HCT116 (cell line): ENCODE data around the gene SPOCD1.

Experiments used
- CEBPB ChIP-seq: IDR thresholded peaks from 2 replicates; pipeline ENCODE4 v1.6.1; 2012; ENCODE audit warnings: low read depth
- CTCF ChIP-seq, 3 experiments: fragments of 200-600 bp in 1 of 3; sonication (generic) in 1 of 3; IDR thresholded peaks in 2 of 3; conservative IDR thresholded peaks in 1 of 3; 2 replicates each; pipeline ENCODE4 v1.5.1; 2012 to 2017; ENCODE audit warnings: low read depth in 2 of 3, low read length in 2 of 3, antibody characterized with exemption in 1 of 3, borderline replicate concordance in 1 of 3, control low read depth in 1 of 3, mild to moderate bottlenecking in 1 of 3, mixed read lengths in 1 of 3, mixed run types in 1 of 3, moderate library complexity in 1 of 3; ENCODE audit not compliant: insufficient read depth in 1 of 3
- ELF1 ChIP-seq: IDR thresholded peaks from 2 replicates; pipeline ENCODE4 v1.6.1; 2012; ENCODE audit warnings: low read depth, borderline replicate concordance
- EZH2 ChIP-seq: fragments of 200-600 bp; sonication (generic); IDR thresholded peaks from 2 replicates; pipeline ENCODE4 v1.6.1; 2017; ENCODE audit warnings: antibody characterized with exemption, mixed run types
- EZH2phosphoT487 ChIP-seq: fragments of 200-600 bp; IDR thresholded peaks from 2 replicates; pipeline ENCODE4 v1.6.1; 2018; ENCODE audit warnings: antibody characterized with exemption, borderline replicate concordance
- FOSL1 ChIP-seq: IDR thresholded peaks from 2 replicates; pipeline ENCODE4 v1.6.1; 2012; ENCODE audit warnings: low read depth
- POLR2A ChIP-seq: IDR thresholded peaks from 2 replicates; pipeline ENCODE4 v1.7.0; 2011; ENCODE audit warnings: borderline replicate concordance; ENCODE audit not compliant: insufficient read depth, insufficient read length; ENCODE audit errors: extremely low read depth
- POLR2AphosphoS5 ChIP-seq: IDR thresholded peaks from 2 replicates; pipeline ENCODE4 v1.6.1; 2011; ENCODE audit warnings: mild to moderate bottlenecking, low read depth, low read length, moderate library complexity
- RAD21 ChIP-seq: IDR thresholded peaks from 2 replicates; pipeline ENCODE4 v1.6.1; 2012; ENCODE audit warnings: low read depth, mild to moderate bottlenecking
- REST ChIP-seq: IDR thresholded peaks from 2 replicates; pipeline ENCODE4 v1.6.1; 2012; ENCODE audit warnings: low read depth
- SP1 ChIP-seq: IDR thresholded peaks from 2 replicates; pipeline ENCODE4 v1.6.1; 2012; ENCODE audit warnings: low read depth
- YY1 ChIP-seq: IDR thresholded peaks from 2 replicates; pipeline ENCODE4 v1.6.1; 2011; ENCODE audit warnings: low read length, low read depth, moderate library complexity, mild to moderate bottlenecking; ENCODE audit not compliant: insufficient replicate concordance; ENCODE audit errors: extremely low read depth

GRCh38 chr1:31782421-31783410 lies 33.1 kb downstream of the SPOCD1 start:
- TF ChIP-seq POLR2AphosphoS5 (no peak), REST (no peak), CTCF (IDR thresholded peaks at IDR 0.05 in 2 of 3, conservative IDR thresholded peaks at IDR 0.05 in 1 of 3; ENCODE audit: borderline replicate concordance in 1 of 3, insufficient read depth in 1 of 3, low read depth in 2 of 3, low read length in 2 of 3) (no peak), EZH2 (no peak), RAD21 (no peak), ELF1 (no peak), POLR2A (no peak), CEBPB (no peak), FOSL1 (no peak), EZH2phosphoT487 (no peak), SP1 (no peak), YY1 (no peak)
